NCI-H2081 treated with DMSO at 0.1 percent for 48 hours (cell line): ENCODE measurements around the gene ST6GAL2.

Source experiments
- DNase-seq: peaks from one replicate; lab custom pipeline; 2025; lab: John Stamatoyannopoulos, UW

The ST6GAL2 gene

DNA sequence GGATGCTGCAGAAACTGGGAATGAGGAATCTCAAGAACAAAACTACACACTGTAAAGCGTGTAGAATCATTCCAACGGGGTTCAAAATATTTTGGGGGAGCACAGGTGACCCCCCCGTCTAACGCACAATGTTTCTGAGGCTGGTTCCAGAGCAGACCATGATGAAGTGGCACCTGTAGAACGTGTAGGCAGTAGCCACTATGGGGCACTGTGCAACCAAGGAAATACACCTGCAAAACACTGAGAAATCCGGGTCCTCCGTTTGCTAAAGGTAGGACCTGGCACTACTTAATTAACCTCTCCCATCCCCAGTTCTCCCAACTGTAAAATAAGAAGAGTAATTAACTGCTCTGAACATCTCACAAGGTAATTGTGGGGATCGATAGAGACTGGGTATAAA lies 22.6 kb downstream of the ST6GAL2 start:
- no peak for DNase-seq

DNA sequence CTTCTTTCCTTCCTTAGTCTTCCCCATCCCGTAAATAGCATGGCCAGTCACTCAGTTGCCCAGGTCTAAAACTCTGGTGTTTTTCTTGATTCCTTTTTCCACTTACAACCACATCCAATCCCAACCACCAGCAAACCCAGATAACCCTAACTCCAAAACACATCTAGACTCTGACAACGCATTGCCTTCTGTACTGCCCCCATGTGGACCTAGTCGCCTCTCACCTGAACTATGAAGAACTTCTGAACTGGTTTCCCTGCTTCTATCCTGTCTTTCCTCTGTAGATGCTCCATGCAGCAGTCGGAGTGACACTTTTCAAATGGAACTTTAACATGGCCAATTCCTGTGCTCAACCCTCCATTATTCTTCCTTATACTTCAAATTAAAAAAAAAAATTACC lies 26.5 kb downstream of the ST6GAL2 start:
- DNase-seq, result no peak

DNA sequence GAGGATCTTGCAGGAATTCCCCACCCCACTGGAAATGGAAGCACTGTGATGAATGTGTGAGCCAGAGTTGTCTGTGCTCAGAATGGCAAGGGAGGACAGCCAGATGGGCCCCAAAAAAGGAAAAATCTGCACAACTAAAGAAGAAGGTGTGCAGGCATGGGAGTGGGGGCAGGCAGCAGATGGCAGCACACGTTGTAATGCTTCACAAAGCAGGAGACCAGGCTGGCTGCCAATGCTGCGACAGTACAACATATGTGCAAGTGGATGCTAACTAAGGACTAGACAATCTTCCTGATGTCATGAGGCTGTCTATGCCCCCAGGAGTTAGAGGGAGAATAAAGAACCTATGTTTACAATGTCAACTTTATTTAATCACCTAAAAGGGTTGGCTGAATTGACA lies 27.2 kb downstream of the ST6GAL2 start:
- DNase-seq, result no peak

DNA sequence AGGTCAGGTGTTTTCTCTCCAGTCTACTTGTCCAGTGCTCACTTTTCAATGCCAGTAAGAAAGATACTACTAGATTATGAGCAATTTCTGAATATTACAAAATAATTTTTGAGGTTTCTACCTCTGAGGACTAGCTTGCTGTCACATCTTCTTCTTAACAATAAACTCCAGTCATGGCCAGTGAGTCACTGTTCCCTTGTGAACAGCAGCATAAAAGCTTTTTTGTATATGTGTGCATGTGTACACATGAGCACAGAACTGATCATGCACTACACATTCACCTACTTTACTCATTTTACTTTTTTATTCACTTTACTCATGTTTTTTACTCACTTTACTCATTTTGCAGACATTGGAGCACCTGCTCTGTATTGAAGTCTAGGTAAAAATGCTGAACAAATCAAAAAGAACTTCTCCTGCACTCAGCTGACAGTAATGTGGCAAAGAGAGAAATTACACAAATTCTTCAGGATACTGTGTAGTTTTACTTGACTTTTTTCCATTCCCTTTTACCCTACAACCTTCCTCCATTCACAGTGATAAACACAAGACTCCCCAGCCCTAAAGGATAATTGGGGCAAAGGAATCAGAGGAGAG lies 28.0 kb downstream of the ST6GAL2 start:
- no peak for DNase-seq

DNA sequence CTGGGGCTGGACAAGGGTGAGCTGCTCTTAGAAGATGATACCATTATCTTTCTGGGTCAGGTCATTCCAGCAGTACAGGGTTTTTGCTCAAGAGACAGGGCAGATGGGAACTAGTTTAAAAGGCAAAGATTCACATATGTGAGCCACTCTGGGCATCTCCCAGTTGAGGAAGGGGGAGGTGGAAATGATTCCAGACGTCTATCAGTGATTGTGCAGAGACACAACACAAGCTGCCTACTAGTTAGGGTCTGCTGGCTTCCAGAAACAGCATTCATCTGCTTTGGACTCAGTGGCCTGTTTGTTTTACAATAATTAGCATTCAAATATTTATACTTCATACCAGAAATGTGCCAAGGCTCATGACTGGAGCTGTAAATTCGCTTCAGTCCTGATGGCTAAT lies 32.3 kb downstream of the ST6GAL2 start:
- DNase-seq, result no peak

DNA sequence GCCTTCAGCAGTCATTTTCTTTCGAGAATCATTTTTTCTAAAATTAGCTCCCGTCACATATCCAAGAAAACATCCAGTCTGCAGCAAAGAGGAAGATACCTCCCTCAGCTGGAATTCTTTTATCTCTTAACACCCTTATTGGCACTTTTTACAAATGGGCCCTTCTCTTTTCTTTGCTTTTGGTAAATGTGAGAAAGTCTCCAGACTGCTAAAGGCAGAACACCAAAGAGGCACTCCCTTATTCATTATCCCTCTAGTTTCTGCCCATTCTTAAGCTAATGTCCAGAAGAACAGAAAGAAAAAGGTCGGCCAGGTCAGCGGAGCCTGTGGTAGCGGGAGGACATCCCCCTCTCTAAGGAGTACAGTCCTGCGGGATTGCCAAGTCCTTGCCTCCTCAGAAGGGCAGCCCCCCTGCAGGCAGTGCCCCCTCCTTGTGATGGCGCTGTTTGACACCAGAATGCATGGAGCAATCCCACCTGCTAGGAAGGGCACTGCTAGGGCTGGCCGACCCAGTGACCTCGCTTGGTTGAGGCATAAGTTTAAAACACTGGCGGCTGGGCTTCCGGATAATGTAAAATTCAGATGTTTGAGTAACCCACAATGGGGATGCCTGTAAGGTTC lies 34.0 kb downstream of the ST6GAL2 start:
- no peak for DNase-seq

DNA sequence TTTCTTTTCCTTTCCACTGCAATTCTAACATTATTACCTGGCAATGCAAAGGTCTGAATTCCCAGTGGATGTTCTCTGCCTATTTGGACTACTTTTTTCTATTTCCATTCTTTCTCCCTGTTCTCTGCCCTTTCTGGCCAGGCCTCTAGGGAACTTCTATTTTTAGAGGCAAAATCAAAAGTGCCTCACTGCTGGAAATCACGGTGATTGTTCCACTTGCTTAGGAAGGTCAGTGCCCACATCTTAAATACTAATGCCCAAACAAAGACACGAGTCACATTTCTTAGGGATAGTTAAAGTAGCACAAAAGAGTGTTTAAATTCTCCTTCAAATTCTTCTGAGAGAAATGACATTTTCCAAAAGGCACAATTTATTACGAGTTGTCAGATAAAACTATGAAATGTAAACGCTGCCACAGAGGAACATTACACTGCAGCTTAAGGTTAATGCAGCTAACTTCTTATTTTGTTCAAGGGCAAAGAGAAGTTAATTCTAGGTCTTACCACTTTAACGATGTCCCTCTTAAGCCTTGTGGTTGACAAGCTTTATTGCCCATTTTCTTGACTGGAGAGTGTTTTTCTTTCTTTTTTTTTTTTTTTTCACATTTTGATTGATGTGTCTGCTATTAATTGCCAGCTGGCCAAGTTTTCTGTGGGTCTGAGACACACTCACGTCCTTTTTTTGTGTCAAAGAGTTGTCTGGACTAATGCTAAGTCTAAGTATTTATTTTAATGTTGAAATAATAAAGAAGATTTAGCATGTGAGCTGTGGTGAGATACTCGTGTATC lies 34.7 kb downstream of the ST6GAL2 start:
- no peak for DNase-seq

DNA sequence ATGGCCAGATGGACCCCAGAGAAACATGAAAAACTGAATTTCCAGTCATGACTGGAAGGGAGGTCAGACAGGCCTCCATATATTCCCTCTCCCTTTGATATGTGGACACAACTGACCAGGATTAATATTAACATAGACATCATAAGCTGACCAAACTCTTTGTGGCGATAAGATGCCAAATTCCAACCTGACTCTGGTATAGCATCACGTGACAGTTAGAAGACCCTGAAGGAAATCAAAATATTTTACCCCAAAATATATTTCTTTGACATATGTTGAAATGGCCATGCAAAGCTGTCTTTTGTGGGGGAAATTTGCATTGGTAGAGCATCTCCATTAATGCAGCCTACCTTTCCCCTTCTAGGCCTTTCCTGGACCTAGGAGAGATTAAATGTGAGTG lies 36.7 kb downstream of the ST6GAL2 start:
- DNase-seq, result no peak

DNA sequence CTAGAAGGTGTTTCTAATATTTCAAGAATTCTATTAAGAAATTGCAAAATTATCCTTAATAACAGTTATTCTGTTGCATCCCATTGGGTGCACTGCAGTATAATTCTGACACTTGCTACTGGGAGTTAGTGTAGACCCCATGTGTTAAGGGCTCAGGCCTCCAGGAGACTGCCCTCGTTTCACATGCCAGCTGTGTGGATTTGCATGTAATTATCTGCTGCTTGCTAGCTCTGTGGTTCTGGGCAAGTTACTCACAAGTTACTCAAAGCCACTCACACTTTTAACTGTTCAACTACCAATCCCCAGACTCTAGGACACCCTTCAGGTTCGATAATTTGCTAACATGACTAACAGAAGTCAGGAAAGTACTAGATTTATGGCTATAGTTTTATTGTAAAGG lies 38.6 kb downstream of the ST6GAL2 start:
- no peak for DNase-seq

DNA sequence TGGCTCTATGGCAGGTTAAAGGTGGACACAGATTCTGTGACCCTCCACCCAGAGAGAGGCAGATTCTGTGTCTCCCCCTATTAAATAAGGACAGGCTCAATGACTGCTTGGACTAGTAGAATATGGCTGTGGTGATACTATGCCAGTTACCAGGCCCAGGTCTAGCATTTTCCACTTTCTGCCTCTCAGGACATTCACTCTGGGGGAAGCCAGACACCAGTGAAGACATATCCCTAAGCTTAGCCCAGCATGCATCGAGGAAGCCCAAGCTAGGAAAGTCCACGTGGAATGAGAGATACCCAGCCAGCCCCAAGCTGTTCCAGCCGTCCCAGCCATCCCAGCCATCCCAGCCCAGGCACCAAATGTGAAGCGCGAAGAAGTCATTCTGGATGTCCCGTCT lies 40.3 kb downstream of the ST6GAL2 start:
- no peak for DNase-seq

DNA sequence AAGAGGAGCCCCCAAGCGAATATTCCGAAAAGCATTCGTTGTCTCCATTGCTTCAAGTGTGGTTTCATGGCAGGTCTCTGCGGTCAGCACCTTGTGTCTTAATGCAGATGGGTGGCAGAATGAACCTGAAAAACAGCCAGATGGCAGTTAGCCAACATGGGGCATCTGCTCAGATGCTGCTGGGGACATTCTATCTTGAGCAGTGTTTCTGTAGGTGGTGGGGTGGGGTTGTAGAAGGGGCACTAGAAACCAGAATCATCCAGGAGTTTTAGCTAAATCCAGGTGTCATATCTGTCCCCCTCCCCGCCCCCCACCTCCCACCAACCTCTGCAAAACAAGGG lies 42.1 kb downstream of the ST6GAL2 start:
- no peak for DNase-seq

DNA sequence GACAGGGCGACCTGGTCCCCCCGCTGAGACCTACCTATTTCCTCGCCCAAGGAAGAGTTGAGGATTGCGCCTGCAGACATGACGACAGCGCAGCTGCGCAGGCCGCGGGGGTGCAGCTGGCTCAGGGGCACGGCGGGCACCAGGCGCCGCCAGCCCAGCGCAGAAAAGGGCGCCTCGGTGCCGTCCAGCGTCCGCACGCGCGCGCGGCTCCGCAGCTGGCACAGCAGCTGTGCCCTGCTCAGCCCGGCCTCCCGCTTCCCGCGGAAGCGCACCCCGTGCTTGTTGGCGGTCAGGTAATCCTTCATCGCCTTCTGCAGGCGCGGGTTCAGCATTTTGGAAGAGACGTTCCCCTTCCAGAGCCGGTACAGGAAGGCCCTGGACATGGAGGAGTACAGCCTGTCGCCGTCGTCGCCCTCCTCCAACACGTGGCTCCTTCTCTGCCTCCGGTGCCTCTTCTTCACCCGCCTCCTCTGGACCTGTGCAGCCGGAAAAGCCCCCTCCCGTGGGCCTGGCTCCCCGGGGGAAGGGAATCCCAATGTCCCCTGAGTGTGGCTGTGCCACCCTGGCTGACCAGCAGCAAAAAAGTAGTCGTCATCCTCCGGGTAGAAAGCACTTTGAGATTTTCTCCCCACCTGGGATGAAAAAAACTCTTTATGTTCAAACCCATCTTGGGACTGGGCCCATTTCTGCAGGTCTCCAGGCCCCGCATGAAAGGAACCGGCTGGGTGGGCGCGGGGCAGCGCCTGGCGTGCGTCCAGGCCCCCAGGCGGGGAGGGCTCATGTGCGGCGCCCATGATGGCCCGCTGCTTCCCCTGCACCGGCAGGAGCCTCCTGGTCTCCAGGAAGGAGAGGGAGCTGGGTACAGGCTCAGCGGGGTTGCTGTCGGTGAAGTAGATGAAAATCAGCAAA lies 42.7 kb downstream of the ST6GAL2 start:
- no peak for DNase-seq

DNA sequence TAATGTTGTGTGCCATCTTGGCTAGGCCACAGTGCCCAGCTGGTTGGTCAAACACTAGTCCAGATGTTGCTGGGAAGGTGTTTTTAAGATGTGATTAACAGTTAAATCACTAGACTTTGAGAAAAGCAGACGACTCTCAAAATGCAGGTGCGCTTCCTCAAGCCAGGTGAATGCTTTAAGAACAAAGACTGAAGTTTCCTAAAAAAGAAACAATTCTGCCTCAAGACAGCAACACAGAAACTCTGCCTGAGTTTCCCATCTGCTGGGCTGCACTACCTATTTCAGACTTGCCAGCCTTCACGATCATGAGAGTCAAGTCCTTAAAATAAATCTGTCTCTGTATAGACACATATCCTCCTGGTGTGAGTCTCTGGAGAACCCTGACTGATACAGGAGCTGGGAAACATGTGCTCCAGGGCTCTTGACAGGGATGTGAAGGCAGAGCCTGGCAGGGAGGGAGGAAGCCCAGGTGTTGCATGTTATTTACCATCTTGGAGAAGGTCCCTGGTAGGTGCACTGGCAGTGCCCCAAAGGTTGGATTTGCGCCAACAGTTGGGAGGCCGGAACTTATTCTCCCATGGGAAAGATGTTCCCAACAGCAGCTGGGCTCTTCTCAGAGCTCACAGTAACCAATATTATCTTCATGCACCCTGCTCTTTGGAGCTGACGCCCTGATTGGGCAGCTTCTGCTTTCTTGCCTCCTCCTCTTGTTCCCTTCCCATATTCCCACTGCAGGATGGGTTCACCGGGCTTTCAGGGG lies 43.9 kb downstream of the ST6GAL2 start:
- no peak for DNase-seq

DNA sequence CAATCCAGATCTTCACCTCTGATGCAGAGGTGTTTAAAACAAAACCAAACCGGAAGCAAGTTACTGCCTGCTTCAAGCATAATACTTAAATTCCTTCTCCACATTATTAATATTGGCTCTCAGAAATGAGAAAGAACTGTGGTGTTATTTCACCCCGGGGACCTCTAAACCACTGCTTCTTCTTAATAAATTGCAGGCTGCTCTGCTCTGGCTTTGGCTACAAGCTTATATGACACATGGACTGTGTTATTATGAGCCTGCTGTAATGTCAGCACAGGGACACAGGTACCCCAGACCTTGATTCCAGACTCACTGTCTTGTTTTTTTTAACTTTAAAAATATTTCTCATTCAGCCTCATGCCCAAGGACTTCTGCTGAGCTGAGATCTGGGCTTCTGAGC lies 45.1 kb downstream of the ST6GAL2 start:
- DNase-seq, result no peak

DNA sequence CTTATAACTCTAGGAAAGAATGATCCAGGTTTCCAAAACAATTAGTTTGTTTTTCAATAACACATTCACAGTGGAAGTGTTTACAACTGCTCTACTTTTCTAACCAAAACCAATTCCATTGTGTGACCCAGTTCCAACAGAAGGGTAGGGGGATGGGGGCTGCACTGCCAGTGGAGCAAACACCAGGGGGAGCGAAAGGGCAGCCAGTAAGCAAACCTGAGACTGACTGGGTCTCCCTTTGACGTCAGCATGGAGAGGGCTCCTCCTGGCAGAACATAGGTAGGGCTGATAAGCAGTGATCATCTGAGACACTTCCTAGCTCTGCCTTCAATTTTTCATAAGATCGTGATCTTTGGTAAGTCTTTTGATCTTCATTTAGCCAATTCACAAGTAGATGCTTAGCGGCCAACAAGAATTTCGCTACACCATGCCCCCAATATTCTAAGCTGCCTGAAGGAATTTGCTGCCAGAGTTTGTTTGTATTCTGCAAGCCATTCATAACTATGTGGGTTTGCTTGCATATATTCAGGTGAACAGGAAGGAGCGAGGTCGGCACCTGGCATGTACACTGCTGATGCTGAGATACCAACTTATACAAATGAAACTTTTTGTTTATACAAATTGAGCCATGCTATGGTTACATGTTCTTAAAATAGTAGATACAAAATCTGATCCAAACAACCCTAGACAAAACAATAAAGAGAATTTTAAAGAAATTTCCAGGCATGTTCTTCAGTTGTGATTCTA lies 45.9 kb downstream of the ST6GAL2 start:
- DNase-seq, result no peak

DNA sequence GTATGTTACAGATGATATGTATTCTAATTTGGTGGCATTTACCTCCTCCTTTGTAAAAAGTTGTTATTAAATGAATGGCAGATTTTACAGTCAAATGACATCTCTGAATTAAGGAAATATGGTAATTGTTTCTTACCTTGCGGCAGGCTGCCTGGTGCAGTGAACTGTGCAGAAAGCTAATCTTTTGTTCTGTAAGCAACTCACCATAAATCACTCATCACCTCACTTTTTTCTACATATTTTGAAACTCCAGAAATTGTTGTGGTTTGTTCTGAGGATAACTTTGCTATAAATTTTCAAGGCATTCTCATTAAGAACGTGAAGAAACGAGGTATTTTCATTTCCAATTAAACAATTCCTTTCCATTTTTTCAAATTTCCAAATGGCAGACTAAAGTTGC lies 52.7 kb downstream of the ST6GAL2 start:
- DNase-seq, result no peak

DNA sequence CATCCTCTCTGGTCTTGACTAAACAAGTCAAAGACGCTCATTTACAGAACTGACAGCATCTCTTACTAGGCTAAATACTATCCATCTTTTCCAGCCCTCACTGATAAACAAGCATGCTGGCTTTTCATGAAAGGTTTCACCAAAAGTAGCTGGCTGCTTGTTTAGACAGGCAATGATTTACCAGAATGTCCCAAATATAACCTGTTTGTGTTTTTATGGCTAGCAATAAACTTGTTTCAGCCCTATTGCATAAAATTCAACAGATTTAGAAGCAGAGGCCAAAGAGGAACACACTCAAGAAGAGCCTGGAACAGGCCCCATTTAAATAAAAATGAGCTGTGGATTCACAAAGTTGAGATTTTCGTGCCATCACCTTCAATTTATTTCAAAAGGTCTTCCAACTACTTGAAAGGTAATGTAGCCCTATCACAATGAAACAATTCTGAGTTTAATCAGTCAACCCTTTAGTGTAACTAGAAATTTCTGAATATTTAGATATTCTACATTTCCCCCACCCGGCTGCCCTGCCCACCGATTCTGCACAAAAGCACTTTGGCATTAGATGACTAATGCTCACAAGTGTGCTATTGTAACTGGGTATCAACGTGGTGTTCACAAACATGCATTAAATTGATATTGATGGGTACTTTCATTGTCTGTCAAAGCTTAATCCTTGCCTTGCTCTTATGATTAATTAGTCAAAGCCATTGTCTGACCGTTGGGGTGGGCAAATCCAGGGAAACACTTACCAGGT lies 54.0 kb downstream of the ST6GAL2 start:
- no peak for DNase-seq

DNA sequence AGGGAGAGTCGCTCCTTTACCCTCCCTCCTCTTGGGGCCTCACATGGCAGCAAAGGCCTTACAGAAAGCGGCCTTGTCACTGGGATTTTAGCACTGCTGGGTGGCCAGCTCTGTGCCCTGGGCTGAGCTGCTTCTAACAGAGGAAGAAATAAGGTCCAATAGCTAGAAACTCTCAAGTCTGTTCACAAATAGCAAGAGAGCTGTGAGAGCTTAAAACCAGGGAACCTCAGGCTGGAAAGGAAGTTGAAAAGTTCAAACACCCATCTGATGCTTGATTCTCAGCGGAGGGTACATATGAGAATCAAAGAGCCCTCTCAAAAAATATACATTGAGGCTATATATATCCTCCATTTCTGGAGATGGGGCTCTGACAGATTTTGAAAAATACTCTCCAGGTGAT lies 54.7 kb downstream of the ST6GAL2 start:
- DNase-seq, result no peak

DNA sequence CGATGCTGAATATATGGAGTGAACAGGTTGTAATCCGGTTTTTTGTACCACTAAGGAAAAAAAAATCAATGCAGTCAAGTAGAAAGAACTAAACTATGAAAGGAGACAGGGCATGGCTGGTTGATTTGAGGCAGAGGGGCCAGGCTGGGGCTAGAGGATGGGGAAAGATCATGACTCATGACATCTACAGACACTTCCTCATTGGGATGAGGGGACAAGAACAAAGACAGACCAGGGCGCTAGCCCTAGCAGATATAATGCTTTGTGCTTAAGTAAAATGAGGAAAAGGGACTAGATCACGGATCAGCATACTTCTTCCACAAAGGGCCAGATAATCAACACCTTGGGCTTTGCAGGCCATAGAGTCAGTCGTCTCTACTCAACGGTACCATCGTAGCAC lies 55.8 kb downstream of the ST6GAL2 start:
- DNase-seq, result no peak

DNA sequence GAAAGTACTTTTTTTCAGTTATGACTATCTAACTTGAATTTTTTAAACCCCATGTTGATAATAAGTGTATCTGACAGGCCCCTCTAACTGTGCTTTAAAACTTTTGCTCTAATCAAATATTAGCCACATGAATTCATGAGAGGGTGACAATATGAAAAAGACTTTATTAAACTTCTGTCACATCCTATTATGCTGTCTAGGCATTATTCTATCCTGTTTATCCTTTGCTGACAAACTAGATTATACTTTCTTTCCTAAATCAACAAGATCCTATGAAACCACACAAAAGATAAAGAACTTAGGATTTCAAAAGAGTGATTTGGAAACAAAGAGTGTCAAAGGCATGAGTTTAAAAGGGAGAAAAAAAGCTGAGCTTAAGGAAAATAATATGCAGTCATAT lies 57.8 kb downstream of the ST6GAL2 start:
- no peak for DNase-seq
